Body of pancreas (tissue), 4 donors: ENCODE results near the gene NRARP.

Experiments used
- CTCF ChIP-seq, 7 experiments: fragments of 450-650 bp in 4 of 7; fragments of 200-600 bp in 3 of 7; sonication (generic) in 3 of 7; IDR thresholded peaks; one replicate each; pipeline ENCODE4 v1.5.1; 2016 to 2019; ENCODE audit warnings: antibody characterized with exemption in 7 of 7
- POLR2A ChIP-seq, 3 donors: fragments of 450-650 bp; IDR thresholded peaks; one replicate each; pipeline ENCODE4 v1.6.1; 2016; ENCODE audit warnings: antibody characterized with exemption in 3 of 3, mild to moderate bottlenecking in 2 of 3

- TF ChIP-seq CTCF (IDR thresholded peaks at IDR 0.05) (no peak), POLR2A (IDR thresholded peaks at IDR 0.05) (no peak)
These were observed 23.1 kb upstream of the NRARP start for GRCh38 chr9:137325124-137325523.
